GM23248 (cell line): Measurements from ENCODE around the gene SMAD5. TPM values are rescaled to one million over a fixed set of nuclear protein-coding genes. Genes with fewer than 3 reads are reported as not detected.
A peak's percentile ranks its signal among the peaks of the same experiment; 100 is the strongest.

Experiments
- DNase-seq: peaks from one replicate; pipeline ENCODE4 v3.0.0-alpha.2; 2015
- H2AFZ ChIP-seq: fragments of 200-600 bp; sonication (generic); 2 replicates; pipeline ENCODE4 v1.6.1; 2016; ENCODE audit warnings: antibody characterized with exemption
- H3F3A ChIP-seq: fragments of 200-600 bp; sonication (generic); 2 replicates; pipeline ENCODE4 v1.6.1; 2016; ENCODE audit warnings: mild to moderate bottlenecking, antibody characterized with exemption, mixed run types; ENCODE audit not compliant: insufficient read depth
- H3K27ac ChIP-seq: fragments of 200-600 bp; sonication (generic); 2 replicates; pipeline ENCODE4 v1.5.1; 2016; ENCODE audit warnings: mild to moderate bottlenecking
- H3K27me3 ChIP-seq: fragments of 200-600 bp; sonication (generic); replicated peaks from 2 replicates; pipeline ENCODE4 v1.6.1; 2016; ENCODE audit warnings: mild to moderate bottlenecking; ENCODE audit not compliant: insufficient read depth
- H3K36me3 ChIP-seq: fragments of 200-600 bp; sonication (generic); 2 replicates; pipeline ENCODE4 v1.6.1; 2016; ENCODE audit warnings: low read depth, mild to moderate bottlenecking
- H3K4me1 ChIP-seq: fragments of 200-600 bp; sonication (generic); 2 replicates; pipeline ENCODE4 v1.6.1; 2016; ENCODE audit warnings: mild to moderate bottlenecking; ENCODE audit not compliant: insufficient read depth
- H3K4me2 ChIP-seq: fragments of 200-600 bp; sonication (generic); one replicate; pipeline ENCODE4 v1.6.1; 2016; ENCODE audit warnings: mild to moderate bottlenecking; ENCODE audit not compliant: unreplicated experiment
- H3K4me3 ChIP-seq: fragments of 200-600 bp; sonication (generic); 2 replicates; pipeline ENCODE4 v1.5.1; 2016; ENCODE audit warnings: mild to moderate bottlenecking
- H3K79me2 ChIP-seq: fragments of 200-600 bp; sonication (generic); 2 replicates; pipeline ENCODE4 v1.6.1; 2016; ENCODE audit warnings: mild to moderate bottlenecking; ENCODE audit not compliant: insufficient read depth
- H3K9ac ChIP-seq: fragments of 200-600 bp; sonication (generic); 2 replicates; pipeline ENCODE4 v1.6.1; 2016; ENCODE audit warnings: mild to moderate bottlenecking
- H3K9me2 ChIP-seq: fragments of 200-600 bp; sonication (generic); 2 replicates; pipeline ENCODE4 v1.6.1; 2016; ENCODE audit warnings: mixed run types, mild to moderate bottlenecking, moderate library complexity; ENCODE audit not compliant: insufficient read depth
- H3K9me3 ChIP-seq: fragments of 200-600 bp; sonication (generic); one replicate; pipeline ENCODE4 v1.6.1; 2017; ENCODE audit warnings: low read depth
- H4K20me1 ChIP-seq: fragments of 200-600 bp; sonication (generic); 2 replicates; pipeline ENCODE4 v1.6.0; 2016; ENCODE audit not compliant: insufficient read depth
- EZH2 ChIP-seq: fragments of 200-600 bp; sonication (generic); IDR thresholded peaks from 2 replicates; pipeline ENCODE4 v1.6.1; 2018; ENCODE audit warnings: antibody characterized with exemption, mild to moderate bottlenecking; ENCODE audit not compliant: insufficient read depth, poor library complexity, severe bottlenecking
- EZH2phosphoT487 ChIP-seq: fragments of 200-600 bp; sonication (generic); IDR thresholded peaks from 2 replicates; pipeline ENCODE4 v1.6.1; 2018; ENCODE audit warnings: antibody characterized with exemption, moderate library complexity, mild to moderate bottlenecking, low read depth; ENCODE audit not compliant: insufficient read depth
- WGBS, 2 experiments: methylation state at CpG; one replicate each; pipeline ENCODE4 v1.1.6; 2015 to 2017; ENCODE audit warnings: low lambda C conversion rate in 2 of 2, low coverage in 1 of 2; ENCODE audit errors: missing lambda C conversion rate in 2 of 2; 5-methylcytosine and 5-hydroxymethylcytosine counted together
- in situ Hi-C: fragments of 300-500 bp; cut with MboI; formaldehyde crosslinking; loops from 2 replicates; pipeline ENCODE4 v1.15.0; 2020
- polyA plus RNA-seq: library from polyadenylated mRNA; unstranded; fragments of >200 nt; fragmentation: Nextera tagmentation; extraction: Ambion mirVana; gene quantifications from 2 replicates; pipeline ENCODE4 v1.2.1, GENCODE V29; 2016
- total RNA-seq: library from RNA; depleted of rRNA; stranded (reverse); fragments of >200 nt; shearing (Covaris generic); gene quantifications from 2 replicates; pipeline ENCODE4 v1.2.3, GENCODE V29; 2014; rRNA removed

Gene SMAD5
- total RNA-seq (50.5 and 53.1 TPM in 2 replicates), polyA plus RNA-seq (44.0 and 50.0 TPM in 2 replicates)

DNA sequence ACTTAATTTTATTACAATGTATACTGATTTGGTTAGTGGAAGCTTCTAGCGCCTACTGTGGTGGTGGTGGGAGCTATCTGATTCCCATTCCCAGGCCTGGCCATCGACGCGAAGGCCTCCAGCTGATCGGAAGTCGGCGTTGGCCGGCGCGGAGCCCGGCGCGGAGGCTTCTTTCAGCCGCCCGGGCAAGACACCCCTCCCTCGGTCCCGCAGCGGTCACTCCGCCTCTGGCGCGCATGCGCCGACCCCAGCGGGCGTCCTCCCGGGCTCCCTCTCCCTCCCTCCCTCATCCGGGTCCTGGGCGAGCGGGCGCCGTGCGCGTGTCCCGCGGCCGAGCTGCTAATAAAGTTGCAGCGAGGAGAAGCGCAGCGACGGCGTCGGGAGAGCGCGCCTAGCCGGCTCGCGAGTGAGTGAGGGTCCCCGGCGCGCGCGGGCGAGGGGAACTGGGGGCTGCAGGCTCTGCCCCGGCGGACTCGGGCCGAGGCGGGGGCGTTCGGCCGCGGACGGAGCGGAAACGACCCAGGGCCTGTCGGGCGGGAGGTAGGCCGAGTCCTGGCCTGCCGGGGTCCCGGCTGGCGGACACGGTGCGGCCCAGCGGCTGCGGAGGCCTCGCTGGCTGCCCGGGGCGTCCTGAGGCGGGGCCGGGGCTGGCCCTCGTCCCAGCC, at the start of gene SMAD5:
Gene SMAD5 (plus strand): TSS at position 289 of the 665 bp plus-strand sequence. CDS start 20,916 bp downstream, outside the sequence.
- Histone ChIP-seq H3K9me2 (no peaks in the 10 kb centered on the region), H3K27me3 (no peaks in the 10 kb centered on the region), H3K4me2 (peak within 1 kb of the TSS; percentile 94), H3K27ac (peak within 1 kb of the TSS; percentile 90), H4K20me1 (peaks cover 12% of the 10 kb centered on the region), H3K4me1 (peaks cover 31% of the 10 kb centered on the region), H2AFZ (peak within 1 kb of the TSS; percentile 97), H3K9me3 (no peaks in the 10 kb centered on the region), H3F3A (peaks cover 25% of the 10 kb centered on the region), H3K4me3 (peak within 1 kb of the TSS; percentile 96), H3K9ac (peak within 1 kb of the TSS; percentile 97), H3K36me3 (no peaks in the 10 kb centered on the region), H3K79me2 (peaks cover 56% of the 10 kb centered on the region)
- in situ Hi-C loops = no loop called here
- WGBS, 2 experiments = 0 to 1% methylated on average over 67 to 68 of the region's 81 CpGs
- peak; percentile 97 for DNase-seq
- TF ChIP-seq EZH2phosphoT487 = no peak
- TF ChIP-seq EZH2 = no peak

DNA sequence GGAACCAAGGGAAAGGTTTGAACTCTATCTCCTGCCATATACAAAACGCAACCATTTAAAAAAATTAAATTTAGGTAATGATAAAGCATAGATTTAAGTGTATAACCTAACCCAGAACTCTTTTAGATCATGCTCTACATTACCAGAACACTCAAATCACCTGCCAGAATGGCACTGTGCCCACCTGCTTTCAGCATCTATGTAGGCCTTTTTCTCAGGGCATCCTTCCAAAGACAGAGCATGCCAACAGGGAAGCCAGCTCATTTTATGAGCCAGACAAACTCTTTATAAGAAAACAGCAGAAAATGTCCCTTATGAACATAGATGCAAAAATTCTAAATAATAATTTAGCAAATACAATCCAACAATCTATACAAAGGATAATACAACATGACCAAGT, 47.9 kb upstream of the SMAD5 start:
- Histone ChIP-seq H3K79me2 (no peaks in the 10 kb centered on the region), H3K9me2 (no peaks in the 10 kb centered on the region), H3K9ac (no peak overlapping the region), H2AFZ (no peak overlapping the region), H3K4me3 (no peak overlapping the region), H3K27me3 (no peaks in the 10 kb centered on the region), H3K4me2 (no peak overlapping the region), H3F3A (peaks cover 43% of the 10 kb centered on the region), H3K4me1 (peaks cover 20% of the 10 kb centered on the region), H3K9me3 (no peaks in the 10 kb centered on the region), H3K36me3 (no peaks in the 10 kb centered on the region), H4K20me1 (no peaks in the 10 kb centered on the region), H3K27ac (no peak overlapping the region)
- WGBS, 2 experiments = 68 to 87% methylated on average over 1 of the region's 1 CpG
- DNase-seq = no peak
- TF ChIP-seq EZH2 (no peak), EZH2phosphoT487 (no peak)
- in situ Hi-C loops = loop anchor here (10.0 kb wide), 1 partner anchor 190 kb away; the partner anchor contains the start of gene IL9

DNA sequence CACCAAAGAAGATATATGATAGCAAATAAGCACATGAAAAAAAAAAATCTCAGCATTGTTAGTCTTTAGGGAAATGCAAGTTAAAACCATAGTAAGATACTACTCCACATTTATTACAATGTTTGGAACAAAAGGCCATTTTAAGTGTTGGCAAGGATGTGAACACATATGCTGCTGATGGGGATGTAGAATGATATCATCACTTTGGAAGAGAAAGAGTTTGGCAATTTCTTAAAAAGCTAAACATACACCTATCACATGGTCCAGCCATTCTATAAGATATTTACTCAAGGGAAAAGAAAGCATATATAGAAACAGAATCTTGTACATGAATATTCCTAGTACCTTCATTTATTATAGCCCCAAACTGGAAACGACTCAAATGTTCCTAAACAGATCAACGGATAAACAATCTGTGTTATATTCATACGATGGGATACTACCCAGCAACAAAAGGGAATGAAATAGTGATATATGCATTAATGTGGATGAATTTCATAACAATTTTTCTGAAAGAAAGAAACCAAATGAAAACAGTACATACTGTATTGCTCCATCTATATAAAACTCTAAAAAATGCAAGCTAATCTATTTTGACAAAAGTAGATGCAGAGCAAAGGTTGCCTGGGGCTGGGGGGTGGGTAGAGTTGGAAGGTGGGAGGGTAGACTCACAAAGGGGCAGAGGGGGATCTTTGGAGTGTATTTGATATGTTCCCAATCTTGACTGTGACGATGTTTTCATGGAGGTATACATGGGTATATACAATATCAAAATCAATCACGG, 45.7 kb upstream of the SMAD5 start:
- Histone ChIP-seq H3K36me3 (no peaks in the 10 kb centered on the region), H3F3A (peaks cover 28% of the 10 kb centered on the region), H3K9me2 (no peaks in the 10 kb centered on the region), H3K4me2 (no peak overlapping the region), H3K27ac (no peak overlapping the region), H2AFZ (no peak overlapping the region), H3K27me3 (no peaks in the 10 kb centered on the region), H3K79me2 (no peaks in the 10 kb centered on the region), H3K4me3 (no peak overlapping the region), H3K9me3 (no peaks in the 10 kb centered on the region), H4K20me1 (no peaks in the 10 kb centered on the region), H3K9ac (no peak overlapping the region), H3K4me1 (peaks cover 20% of the 10 kb centered on the region)
- WGBS, 2 experiments = 76 to 79% methylated on average over 5 of the region's 5 CpGs
- no peak for DNase-seq
- in situ Hi-C loops = loop anchor here (10.0 kb wide), 1 partner anchor 192 kb away; the partner anchor contains the start of gene IL9
- TF ChIP-seq EZH2 = no peak
- TF ChIP-seq EZH2phosphoT487 = no peak
